Activated CD8-positive, alpha-beta memory T cell treated with anti-CD3 and anti-CD28 coated beads for 1 hour (primary cell): Measurements from ENCODE around the gene PSTPIP1.
"Not testable (repeated sequence)": the region's sequence is repeated elsewhere in the genome, so short reads cannot be mapped to it uniquely, and the experiment has no call there.

Source experiments
- DNase-seq, 2 donors: peaks; one replicate each; pipeline ENCODE4 v3.0.0-alpha.2; 2020; ENCODE audit warnings: low read depth in 1 of 2; ENCODE audit errors: extremely low read depth in 1 of 2

PSTPIP1 gene

GRCh38 chr15:76994971-76995945 lies at the start of gene PSTPIP1:
PSTPIP1 (plus strand) TSS chr15:76995126; CDS start chr15:76995574, 448 bp downstream.
- DNase-seq: peak in 1 of 2 donors; percentile 54

GRCh38 chr15:76945494-76946093 lies 49.3 kb upstream of the PSTPIP1 start:
- DNase-seq: no peak

GRCh38 chr15:76947454-76947853 lies 47.5 kb upstream of the PSTPIP1 start:
- DNase-seq: no peak

GRCh38 chr15:76951220-76951619 lies 43.7 kb upstream of the PSTPIP1 start:
- DNase-seq: no peak

- DNase-seq: no peak
Measured at GRCh38 chr15:76953913-76954312, 41.0 kb upstream of the PSTPIP1 start.

GRCh38 chr15:76954744-76955143 lies 40.2 kb upstream of the PSTPIP1 start:
- no peak for DNase-seq

GRCh38 chr15:76961268-76962011 lies 33.5 kb upstream of the PSTPIP1 start:
- no peak for DNase-seq

GRCh38 chr15:76962337-76963013 lies 32.5 kb upstream of the PSTPIP1 start:
- no peak for DNase-seq

GRCh38 chr15:76963596-76963995 lies 31.3 kb upstream of the PSTPIP1 start:
- DNase-seq: no peak

- no peak for DNase-seq
Measured at GRCh38 chr15:76964157-76964556, 30.8 kb upstream of the PSTPIP1 start.

GRCh38 chr15:76966051-76966450 lies 28.9 kb upstream of the PSTPIP1 start:
- DNase-seq: not testable (repeated sequence)

- DNase-seq: no peak
Measured at GRCh38 chr15:76967067-76967466, 27.9 kb upstream of the PSTPIP1 start.

- DNase-seq: no peak
Measured at GRCh38 chr15:76968306-76968705, 26.6 kb upstream of the PSTPIP1 start.

- DNase-seq: no peak
Measured at GRCh38 chr15:76972389-76973361, 22.3 kb upstream of the PSTPIP1 start.

- DNase-seq: peak; percentile 42 to 54
Measured at GRCh38 chr15:76973362-76973743, 21.6 kb upstream of the PSTPIP1 start.

- no peak for DNase-seq
Measured at GRCh38 chr15:76973906-76974305, 21.0 kb upstream of the PSTPIP1 start.

GRCh38 chr15:76974456-76975036 lies 20.4 kb upstream of the PSTPIP1 start:
- no peak for DNase-seq

GRCh38 chr15:76976141-76976540 lies 18.8 kb upstream of the PSTPIP1 start:
- no peak for DNase-seq

GRCh38 chr15:76976572-76977270 lies 18.2 kb upstream of the PSTPIP1 start:
- no peak for DNase-seq
